Fibroblast of the aortic adventitia (primary cell): ENCODE results near the gene SLC25A18. TPM values are rescaled to one million over a fixed set of nuclear protein-coding genes. Genes with fewer than 3 reads are reported as not detected.

Experiments used
- DNase-seq: peaks from one replicate; pipeline ENCODE4 v3.0.0-alpha.2; 2010; ENCODE audit warnings: low read depth
- H3K4me3 ChIP-seq: 2 replicates; pipeline ENCODE4 v1.5.1; 2011; ENCODE audit warnings: low read depth, mild to moderate bottlenecking, control low read depth, low read length, moderate library complexity
- CTCF ChIP-seq: IDR thresholded peaks from 2 replicates; pipeline ENCODE4 v1.5.1; 2011; ENCODE audit warnings: mild to moderate bottlenecking, low read length, control low read depth, inconsistent platforms; ENCODE audit not compliant: insufficient read depth
- total RNA-seq: library from RNA; depleted of rRNA; stranded (reverse); fragments of >200 nt; gene quantifications from 2 replicates; pipeline ENCODE4 v1.2.3, GENCODE V29; 2012; ENCODE audit warnings: low replicate concordance

SLC25A18 gene
- total RNA-seq, 1 donor, result not detected

DNA sequence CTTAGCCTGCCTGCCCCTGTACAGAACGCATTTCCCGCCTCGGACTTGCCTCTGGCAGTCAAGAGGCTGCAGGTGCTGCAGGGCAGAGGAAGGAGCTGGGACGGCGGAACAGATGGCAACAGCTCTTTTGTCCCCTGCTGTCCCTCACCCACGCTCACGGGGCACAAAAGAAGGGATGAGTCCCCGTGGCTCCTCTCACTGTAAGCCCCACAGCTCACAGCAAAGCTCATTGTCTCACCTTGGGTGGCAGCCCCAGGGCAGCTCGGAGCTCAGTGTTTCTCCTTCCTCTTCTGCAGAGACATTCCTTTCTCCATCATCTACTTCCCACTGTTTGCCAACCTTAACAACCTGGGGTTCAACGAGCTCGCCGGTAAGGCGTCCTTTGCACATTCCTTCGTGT, 24.3 kb downstream of the SLC25A18 start:
- no peak for TF ChIP-seq CTCF
- no peak overlapping the region for H3K4me3 ChIP-seq
- no peak for DNase-seq

DNA sequence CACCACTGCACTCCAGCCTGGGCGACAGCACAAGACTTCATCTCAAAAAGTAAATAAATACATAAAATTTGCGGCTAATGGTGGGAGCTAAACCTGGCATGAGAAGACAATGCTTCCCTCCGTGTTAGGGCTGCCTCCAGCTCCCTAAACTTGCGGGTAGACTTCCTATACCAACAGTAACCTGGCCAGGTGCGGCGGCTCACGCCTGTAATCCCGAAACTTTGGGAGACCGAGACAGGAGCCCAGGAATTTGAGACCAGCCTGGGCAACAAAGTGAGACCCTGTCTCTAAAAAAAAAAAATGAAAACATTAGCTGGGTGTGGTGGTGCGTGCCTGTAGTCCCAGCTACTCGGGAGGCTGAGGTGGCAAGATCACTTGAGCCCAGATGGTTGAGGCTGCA, 25.3 kb downstream of the SLC25A18 start:
- DNase-seq, result no peak
- no peak overlapping the region for H3K4me3 ChIP-seq
- no peak for TF ChIP-seq CTCF

- DNase-seq, result no peak
- H3K4me3 ChIP-seq, result no peak overlapping the region
- TF ChIP-seq CTCF, result no peak
Observed at GRCh38 chr22:17589810-17590375, 26.6 kb downstream of the SLC25A18 start.

GRCh38 chr22:17590586-17590985, 27.3 kb downstream of the SLC25A18 start:
- no peak overlapping the region for H3K4me3 ChIP-seq
- DNase-seq, result no peak
- TF ChIP-seq CTCF, result no peak

- DNase-seq, result no peak
- H3K4me3 ChIP-seq, result no peak overlapping the region
- no peak for TF ChIP-seq CTCF
Observed at GRCh38 chr22:17592201-17592600, 28.9 kb downstream of the SLC25A18 start.

GRCh38 chr22:17596226-17596625, 32.9 kb downstream of the SLC25A18 start:
- DNase-seq, result no peak
- TF ChIP-seq CTCF, result no peak

DNA sequence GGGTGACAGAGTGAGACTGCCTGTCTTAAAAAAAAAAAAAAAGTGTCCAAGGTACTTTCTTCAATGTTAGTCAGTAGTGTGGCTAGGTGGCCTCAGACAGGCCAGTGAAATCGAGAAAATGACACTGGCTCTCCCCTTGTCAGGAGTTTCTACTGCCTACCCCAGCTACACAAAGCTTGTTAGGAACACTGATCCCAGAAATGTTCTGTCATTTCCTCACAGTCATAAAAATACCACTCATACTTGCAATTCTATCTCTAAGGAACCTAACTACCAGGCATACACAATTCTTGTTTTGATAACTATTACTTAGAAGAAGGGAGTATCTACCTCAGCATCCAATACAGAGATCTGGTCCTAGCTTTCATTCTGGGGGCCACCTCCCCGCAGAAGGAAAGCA, 33.9 kb downstream of the SLC25A18 start:
- no peak for DNase-seq
- no peak overlapping the region for H3K4me3 ChIP-seq
- no peak for TF ChIP-seq CTCF

More at GRCh38 chr22:17596226-17596625, 32.9 kb downstream of the SLC25A18 start:
- H3K4me3 ChIP-seq, result no peak overlapping the region
